T1000 (cell line): Measurements from ENCODE around the gene DUSP9.

Experiments
- DNase-seq: peaks from one replicate; lab custom pipeline; 2025; ENCODE audit warnings: mixed read lengths; lab: John Stamatoyannopoulos, UW

The DUSP9 gene

DNA sequence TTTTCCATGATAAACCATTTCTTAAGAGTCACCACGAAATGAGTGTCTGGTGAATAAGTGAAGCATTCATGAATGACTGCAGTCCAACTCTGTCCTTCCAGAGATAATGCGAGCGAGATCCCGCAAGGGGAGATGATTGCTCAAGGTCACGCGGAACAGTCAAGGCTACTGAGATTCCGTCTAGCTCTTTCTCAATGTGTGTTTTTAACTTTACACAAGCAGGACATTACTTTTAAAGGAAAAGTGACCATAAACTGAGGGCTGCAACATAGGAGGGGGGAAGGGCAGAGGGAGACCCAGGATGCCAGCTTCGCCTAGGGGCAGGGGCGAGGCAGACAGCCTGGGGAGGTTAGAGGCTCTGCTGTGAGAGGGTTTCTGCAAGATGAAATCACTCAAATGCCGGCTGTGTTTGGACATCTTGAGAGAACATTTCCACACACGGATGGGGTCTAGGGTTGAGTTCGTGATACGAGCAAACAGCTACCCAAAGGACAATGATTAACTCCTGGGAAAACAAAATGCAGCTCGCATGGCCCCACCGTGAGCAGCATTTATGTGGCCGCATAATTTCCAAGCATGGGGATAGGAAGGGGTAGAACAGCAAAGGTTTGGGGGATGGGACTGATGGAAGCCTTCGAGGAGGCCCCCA is 24.2 kb upstream of the DUSP9 start:
- no peak for DNase-seq

DNA sequence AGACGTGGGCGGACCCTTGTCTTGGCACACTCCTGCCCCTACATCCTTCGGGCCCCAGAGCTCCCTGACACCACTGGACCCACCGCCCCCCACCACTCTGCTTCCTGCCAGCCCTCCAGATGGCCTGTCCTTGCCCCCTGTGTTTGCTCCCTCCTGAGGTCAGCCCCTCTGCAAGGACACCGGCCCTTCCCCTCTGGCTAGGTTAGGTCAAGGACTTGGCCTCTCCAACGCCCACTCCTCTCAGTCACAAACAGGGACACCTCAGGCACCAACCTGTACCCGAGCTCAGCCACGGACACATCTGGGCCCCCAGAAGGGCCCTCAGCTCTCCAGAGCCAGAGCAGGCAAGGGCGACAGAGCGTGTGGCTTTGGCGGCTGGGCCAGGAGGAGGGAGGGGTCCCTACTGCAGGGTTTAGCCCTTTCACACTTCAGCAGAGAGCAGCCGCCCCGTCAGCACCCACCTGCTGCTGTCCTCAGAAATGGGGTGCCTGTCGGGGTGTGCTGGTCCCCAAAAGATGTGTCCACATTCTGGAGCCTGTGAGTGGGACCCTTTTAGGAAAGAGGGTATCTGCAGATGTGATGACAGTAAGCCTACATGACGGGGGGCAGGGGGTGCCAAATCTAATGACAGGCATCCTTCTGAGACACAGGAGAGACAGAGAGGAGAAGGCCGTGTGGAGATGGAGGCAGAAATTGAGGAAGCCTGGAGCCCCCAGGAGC is 23.5 kb upstream of the DUSP9 start:
- no peak for DNase-seq

DNA sequence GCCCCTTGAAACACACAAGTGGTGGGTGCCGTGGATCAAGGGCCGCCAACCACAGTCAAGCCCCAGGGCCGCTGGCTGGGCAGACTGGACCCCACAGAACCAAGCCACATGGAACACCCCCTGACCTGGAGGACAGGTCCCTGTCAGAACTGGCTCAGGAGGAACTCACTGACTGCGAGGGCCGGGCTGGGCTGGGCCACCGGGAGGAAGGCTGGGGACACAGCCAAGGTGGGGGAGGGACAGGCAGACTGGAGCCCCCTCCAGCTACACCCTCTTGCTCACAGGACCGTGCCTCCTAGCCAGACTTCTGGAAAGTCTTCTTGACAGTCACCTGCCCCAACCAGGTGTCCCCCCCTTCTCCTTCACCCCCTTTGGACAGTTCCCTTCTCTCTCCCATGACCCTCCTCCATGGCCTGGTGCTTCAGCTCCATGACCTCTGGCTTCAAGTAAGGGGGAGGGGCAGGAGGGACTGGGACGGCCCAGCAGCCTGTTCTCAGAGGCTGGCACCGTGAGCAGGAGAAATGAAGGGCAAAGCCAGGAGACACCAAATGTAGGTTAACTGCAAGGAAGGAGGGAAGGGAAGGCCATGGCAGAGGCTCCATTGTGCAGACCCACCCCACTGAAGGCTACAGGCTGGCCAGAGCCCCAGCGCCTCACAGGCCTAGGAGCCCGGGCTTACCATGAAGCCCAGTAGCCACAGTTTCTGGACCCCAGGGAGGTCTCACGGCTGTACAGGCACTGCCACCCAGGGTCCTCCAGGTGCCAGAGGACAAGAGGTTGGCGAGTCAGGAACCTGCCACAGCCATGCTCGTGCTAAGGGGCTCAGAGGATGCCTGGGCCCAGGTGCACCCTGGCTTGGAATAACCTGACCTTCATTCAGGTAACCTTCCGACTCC is 22.6 kb upstream of the DUSP9 start:
- no peak for DNase-seq

DNA sequence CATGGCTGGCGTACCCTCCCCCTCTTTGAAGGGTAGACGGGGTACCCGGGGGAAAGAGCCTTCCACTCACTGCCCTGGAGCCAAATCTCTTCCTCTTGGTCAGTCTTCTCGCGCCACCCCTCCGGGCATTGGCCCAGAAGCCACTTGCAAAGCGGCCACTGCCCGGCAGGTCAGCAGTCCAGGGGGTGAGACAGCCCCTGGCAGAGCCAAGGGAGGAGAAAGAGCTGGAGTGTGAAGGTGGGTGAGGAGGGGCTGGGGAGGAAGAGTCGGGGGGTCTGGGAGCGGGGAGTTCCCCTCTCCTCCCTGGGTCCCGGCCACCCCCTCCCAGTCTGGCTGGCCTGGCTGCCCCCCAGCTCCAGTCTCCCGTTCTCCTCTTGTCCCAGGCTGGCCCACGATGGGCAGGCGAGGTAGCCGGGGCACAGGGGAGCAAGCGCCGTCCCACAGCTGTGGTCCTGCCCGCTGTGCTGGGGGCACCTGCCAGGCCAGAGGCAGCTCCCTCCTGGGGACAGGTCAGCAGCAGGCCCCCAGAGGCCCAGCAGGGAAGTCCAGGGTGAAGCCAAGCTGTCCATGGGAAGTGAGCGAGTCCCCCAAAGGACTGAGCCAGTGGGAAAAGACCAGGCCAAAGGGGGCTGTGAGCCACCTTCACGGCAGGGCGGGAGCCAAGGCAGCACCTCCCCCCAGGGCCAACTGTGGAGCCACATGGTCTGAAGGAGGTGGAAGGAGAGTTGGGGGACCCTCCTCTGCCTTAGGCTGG is 21.6 kb upstream of the DUSP9 start:
- no peak for DNase-seq

DNA sequence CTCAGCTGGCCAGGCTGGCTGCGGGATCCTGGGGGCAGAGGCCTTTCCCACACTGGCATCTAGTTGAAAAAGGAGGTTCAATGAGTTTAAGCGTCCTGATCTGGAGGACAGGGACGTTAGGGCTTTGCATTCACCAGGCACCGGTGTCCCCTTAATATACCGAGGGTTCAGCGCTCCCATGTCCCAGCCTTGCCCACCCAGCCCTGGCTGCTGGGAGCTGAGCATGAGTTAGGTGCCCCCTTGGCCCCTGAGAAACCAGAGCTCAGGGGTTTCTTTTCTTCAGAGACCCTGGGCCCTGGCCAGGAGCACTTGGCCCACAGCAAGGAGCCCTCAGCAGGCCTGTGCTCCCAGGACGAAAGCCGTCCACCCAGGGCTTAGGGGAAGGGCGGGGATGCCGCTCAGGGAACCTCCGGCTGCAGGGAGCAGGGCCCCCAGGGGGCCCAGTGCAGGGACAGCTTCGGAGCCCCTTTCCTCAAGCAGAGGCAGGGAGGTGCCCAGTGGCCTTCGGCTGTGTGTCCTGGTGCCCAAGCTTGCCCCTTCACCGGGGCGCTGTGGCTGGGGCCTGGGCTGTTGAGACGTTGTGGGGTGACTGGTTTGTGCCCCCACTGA is 20.9 kb upstream of the DUSP9 start:
- no peak for DNase-seq

DNA sequence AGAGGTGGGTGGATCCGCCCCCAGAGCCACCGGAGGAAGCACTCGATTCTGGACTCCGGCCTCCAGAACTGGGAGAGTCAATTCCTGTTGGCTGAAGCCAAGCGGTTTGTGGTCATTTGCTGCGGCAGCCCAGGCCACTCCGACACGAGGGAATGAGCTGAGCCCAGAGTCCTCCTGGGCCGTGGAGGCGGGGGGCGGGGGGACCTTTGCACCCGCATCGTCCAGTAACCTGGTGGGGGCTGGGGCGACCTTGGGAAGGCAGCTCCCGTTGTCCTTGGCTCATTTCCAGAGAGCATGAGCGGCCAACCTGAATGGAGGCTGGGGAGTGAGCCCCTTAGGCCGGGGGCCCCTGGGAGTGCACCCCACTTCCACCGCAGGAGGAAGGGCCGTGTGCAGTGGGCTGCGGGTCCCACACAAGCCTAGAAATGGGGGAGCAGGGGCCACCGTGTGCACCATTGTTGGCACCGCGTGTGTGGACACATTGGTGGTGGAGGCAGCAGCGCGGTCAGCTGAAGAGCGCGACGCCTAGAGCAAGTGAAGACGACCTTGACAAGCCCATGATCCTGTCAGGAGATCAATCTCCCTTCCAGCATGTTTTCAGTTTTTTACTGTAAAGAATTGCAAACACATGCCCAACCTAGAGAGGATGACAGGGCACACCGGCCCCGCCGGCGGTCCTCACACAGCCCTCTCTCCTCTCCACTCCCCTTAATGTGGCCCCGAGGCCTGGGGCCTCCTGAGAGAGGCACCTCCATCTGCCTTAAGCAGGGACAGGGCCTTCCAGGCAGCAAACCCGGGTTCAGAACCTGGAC is 19.9 kb upstream of the DUSP9 start:
- no peak for DNase-seq

DNA sequence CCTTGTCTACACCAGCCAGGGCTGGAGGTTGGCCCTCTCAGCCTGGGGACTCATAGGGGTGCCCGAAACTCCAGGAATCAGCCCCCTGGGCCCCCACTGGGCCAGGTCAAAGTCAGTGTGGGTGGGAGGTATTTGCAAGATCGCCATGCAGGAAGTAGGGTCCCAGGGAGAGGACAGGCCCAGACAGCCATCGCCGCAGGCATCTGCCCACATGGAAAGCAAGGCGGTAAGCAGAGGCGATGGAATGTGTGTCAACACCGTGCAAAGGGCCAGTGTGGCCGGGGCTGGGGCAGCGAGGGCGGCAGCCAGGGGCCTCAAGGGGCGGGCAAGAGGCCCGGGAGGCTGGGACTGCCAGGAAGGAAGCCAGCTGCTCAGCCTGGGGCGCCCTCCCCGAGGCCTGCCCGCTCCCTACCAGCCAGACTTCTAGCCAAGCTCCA is 19.3 kb upstream of the DUSP9 start:
- DNase-seq, result no peak

DNA sequence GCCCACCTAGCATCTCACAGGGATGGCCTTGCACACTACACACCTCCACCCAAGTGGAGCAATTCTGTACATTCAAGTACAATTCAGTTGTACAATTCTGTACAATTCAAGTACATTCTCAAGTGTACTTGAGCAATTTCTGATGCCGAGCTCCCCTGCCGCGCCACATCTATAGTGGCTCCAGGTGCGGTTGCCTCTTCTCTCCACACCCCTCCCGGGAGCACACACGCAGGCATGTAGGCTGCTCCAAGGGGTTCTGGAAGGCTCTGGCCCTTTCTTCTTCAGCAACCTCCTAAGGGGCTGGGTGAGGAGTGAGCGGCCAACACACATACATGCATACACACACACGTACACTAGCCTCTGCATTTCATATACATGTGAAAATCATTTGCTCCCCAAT is 18.9 kb upstream of the DUSP9 start:
- no peak for DNase-seq

DNA sequence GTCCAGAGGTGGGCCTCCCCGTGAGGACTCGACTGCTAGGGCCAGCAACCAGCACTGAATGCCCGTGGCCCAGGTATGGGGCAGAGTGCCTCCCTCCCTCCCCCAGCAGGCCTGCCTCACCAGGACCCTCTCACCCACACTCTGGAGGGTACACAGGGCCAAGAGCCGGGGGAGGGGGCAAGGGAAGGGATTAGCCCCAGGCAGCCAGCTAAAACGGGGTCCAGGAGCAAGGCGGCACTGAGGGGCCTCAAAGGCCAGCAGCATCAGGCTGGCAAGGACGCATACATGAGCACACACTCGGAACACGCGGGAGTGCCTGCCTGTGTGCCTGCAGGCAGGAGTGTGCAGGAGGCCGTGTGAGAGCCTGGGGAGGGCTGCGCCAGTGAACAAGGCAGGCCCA is 18.3 kb upstream of the DUSP9 start:
- DNase-seq, result no peak

DNA sequence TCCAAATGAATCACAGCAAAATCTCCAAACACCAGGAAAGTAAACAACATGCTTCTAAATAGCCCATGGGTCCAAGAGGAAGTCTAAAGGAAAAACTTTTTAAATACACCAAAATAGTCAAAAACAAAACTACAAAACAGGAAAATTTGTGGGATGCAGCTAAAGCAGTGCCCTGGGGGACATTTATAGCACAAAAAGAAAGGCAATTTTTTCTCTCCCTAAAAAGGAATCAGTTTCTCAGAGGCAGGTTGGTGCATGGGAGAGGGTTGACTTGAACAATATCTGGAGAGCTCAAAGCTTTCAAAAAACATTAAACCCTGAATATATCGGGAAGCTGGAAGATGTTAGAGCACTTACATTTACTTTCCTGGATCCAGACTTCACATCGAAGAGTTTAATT is 15.7 kb upstream of the DUSP9 start:
- DNase-seq, result no peak

DNA sequence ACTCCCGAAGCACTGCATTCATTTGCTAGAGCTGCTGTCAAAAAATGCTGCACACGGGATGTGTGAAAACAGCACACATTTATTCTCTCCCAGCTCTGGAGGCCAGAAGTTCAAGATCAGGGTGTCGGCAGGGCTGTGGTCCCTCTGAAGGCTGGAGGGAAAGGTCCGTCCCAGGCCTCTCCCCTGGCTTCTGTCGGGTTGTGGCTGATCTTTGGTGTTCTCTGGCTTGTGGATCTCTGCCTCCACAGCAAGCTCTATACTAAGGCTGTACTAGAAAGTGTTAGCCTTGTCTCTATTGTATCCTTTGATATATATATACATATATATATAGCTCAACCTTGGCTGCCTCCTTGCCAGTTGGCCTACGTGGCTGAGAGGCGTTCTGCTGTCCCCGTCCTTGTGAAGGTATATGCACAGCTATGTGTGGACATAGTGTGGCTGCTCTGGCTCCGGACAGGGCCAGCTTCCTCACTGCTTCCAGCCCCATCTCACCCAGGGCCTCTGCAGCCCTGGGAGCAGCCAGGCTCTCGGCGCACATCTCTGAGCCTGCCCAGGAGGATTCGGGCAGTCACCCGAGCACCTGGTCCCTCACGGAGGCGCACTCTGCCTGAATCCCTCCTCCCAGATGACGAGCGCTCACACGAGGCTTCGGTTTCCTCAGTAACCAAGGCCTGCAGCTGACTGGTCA is 15.0 kb upstream of the DUSP9 start:
- no peak for DNase-seq

DNA sequence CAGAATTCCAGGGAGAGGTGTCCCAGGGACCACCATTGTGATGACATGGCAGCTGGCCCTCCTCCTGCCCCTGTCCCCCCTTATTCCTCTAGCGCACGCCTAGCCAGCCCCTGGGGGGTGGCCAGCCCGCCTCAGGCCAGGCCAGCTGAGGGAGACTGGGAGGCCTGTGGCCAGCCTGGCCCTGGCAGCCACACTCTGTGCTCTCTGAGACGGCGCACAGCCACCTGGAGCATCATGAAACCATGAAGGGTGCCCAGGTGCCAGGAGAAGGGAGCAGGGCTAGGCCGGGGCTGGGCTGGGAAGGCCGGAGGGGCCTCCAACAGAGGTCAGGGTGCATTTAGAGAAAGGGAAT is 14.4 kb upstream of the DUSP9 start:
- DNase-seq, result no peak

DNA sequence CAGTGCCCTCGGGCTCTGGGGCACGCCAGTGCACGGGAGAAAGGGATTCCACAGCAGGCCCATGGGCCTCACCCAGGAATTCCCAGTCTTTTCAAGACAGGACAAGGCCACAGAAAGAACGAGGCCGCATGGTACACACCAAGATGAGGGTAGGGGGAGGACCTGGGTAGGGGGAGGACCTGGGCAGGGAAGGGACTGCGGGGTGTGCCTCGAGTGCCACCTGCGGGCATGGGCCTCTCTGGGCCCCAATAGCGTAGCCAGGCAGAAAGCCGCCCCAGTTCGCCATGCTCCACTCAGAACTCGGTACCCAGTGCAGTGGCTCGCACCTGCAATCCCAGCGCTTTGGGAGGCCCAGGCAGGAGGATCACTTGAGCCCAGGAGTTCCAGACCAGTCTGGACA is 14.0 kb upstream of the DUSP9 start:
- DNase-seq, result no peak

DNA sequence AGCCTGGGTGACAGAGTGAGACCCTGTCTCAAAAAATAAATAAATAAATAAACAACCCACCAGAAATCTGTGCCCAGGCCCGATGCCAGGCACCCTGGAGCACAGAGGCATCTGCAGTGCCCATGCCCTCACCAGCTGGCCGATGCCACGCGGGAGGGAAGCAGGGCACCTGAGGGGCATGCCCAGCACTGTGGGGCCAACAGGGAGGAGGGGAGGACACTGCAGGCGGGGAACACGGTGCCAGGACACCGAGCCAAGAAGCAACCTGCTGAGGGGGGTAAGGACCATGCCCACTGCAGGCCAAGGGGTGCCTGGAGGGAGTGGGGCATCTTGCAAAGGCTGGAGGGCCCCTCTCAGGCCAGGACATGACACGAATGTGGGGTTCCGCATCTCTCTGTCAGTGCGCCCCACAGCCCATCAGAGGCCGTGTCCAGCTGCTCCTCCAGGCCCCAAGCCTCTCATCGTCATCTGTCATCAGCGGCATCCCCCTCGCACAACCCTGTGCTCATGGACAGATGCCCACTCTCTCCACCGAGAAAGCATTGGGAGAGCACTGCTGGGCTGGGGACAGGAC is 13.3 kb upstream of the DUSP9 start:
- DNase-seq, result no peak

DNA sequence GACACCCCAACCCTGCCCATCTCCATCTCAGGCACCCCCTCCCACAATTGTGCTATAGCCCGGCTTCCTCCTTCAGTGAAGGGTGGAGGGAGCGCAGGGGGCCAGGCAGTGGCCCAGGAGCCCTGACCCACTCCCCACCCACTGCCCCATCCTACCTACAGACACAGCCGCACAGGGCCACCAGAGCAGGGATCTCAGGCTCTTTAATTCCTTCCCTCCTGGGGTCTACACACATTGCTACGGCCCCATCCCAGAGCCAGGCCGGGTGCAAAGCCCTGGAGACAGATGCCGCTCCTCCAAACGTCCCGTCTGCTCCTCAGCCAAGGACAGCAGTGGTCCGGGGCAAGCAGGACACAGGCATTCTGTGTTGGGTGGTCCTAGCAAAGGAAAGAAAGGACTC is 12.8 kb upstream of the DUSP9 start:
- DNase-seq, result no peak

DNA sequence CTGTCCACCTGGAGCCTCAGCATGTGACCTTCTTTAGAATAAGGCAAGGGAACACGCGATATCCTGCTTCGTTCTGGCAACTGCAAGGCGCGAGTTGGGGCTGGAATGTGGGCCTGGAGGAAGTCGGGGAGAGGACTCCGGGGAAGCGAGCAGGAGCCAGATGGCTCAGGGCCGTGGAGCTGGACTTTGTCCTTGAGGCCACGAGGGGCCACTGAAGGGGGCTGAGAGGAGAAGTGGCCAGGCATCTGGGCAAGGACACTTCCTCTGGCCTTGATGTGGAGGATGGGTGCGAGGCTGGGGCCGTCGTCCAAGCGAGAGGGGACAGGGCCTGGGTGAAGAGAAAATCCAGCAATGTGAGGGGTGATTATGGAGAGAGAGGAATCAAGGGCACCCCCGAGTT is 12.2 kb upstream of the DUSP9 start:
- DNase-seq, result no peak

DNA sequence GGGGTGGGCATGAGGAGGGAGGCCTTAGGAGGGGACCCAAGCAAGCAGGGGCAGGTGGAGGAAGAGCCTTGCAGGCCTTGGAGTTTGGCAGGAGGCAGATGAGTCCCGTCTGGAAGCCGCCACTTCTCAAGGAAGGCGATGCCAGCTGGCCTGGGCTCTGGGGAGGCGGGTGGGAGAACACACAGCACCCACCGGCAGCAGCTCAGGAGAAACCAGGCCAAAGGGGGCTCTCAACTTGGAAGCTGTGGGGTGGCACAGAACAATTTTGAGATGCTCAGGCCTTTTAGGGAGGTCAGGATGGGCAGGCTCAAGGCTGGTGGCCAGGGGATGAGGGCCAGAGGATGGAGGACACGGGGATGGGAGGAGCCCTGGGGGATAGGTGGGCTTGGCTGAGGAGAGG is 11.6 kb upstream of the DUSP9 start:
- no peak for DNase-seq

DNA sequence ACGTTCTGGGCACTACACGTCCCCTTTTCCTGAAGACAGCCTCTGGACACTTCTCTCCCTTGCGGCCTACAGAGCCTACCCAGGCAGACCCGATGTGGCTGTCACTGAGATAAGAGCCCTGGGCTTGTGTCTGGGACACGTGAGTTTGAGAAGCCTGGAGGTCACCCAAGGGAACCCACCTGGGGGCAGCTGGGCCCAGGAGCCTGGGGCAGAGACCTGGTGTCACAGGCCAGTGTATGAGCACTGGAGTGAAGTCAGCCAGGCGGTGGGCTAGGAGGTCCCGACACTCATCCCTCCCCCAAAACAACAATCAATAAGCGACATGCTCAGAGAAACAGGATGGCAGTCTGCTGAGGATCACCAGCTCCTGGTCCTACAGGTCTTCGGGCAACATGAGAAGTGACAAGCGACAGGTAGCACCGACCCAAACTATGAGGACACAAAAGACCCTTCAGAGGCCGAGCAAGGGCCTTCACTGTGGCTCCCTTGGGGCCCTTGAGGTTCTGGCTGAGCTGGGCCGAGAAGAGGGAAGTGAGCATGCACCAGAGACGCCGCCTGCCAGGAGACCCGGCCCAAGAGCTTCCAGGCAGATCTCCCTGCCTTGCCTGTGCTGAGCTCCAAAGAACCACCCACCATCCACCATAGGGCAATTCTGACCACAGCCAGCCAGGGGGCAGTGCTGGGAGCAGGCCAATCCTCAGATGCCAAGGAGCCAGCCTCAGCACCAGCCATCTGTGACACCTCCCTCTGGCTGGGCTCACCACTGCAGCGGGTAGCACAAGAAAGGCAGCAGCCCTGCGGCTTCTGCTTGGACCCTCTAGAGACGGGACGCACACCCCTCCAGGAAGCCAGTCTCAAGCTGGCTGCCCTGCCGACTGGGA is 11.0 kb upstream of the DUSP9 start:
- DNase-seq, result no peak

DNA sequence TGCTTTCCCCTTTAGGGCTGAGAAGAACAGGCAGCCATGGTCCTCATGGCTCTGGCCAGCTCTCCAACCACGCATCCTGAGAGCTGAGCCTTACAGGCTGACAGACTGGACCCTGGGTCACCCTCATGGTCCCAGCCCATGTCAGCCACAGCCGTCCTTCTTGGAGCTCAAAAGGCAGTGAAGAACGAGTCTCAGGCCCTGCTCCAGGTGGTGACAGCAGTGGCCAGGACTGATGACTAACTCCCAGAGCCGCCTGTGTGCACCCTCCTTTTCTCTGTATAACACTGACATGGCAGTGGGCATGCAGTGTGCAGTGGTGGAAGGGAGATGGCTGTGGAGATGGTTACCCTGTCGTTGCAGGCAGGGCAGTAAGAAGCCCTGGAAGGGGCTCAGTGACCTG is 10.3 kb upstream of the DUSP9 start:
- DNase-seq, result no peak
